Endothelial cell (in vitro differentiated cells): ENCODE measurements around the gene DNAL4. TPM values are rescaled to one million over a fixed set of nuclear protein-coding genes. Genes with fewer than 3 reads are reported as not detected.

ENCODE experiments used
- DNase-seq: peaks from one replicate; pipeline ENCODE4 v3.0.0; 2021; ENCODE audit warnings: low spot score
- H3K27ac Mint-ChIP-seq: one replicate; pipeline ENCODE4 v1.8.0; 2021; ENCODE audit warnings: mixed read lengths, inconsistent platforms; ENCODE audit not compliant: unreplicated experiment
- H3K27me3 Mint-ChIP-seq: one replicate; pipeline ENCODE4 v1.8.0; 2021; ENCODE audit warnings: mild to moderate bottlenecking, moderate library complexity, mixed read lengths, inconsistent platforms; ENCODE audit not compliant: unreplicated experiment
- H3K36me3 Mint-ChIP-seq: one replicate; pipeline ENCODE4 v1.8.0; 2021; ENCODE audit warnings: mild to moderate bottlenecking, low read depth, mixed read lengths, inconsistent platforms; ENCODE audit not compliant: unreplicated experiment
- H3K4me1 Mint-ChIP-seq: one replicate; pipeline ENCODE4 v1.8.0; 2021; ENCODE audit warnings: mild to moderate bottlenecking, mixed read lengths, inconsistent platforms; ENCODE audit not compliant: unreplicated experiment
- H3K4me3 Mint-ChIP-seq: one replicate; pipeline ENCODE4 v1.8.0; 2021; ENCODE audit warnings: mild to moderate bottlenecking, mixed read lengths, inconsistent platforms; ENCODE audit not compliant: unreplicated experiment
- H3K9me3 Mint-ChIP-seq: one replicate; pipeline ENCODE4 v1.8.0; 2021; ENCODE audit warnings: mixed read lengths, inconsistent platforms; ENCODE audit not compliant: unreplicated experiment
- CTCF ChIP-seq: fragments of 200-600 bp; sonication (generic); IDR thresholded peaks from one replicate; pipeline ENCODE4 v1.5.0; 2021; ENCODE audit warnings: antibody characterized with exemption; ENCODE audit not compliant: unreplicated experiment
- total RNA-seq: library from RNA; stranded (reverse); fragmentation: NEBNext Ultra II Directional; extraction: Animal tissue kit (Norgen Biotek cat#: 25700); gene quantifications from one replicate; pipeline ENCODE4 v1.2.1, GENCODE V29; 2021; ENCODE audit not compliant: unreplicated experiment

DNAL4 gene
- total RNA-seq, 1 donor from 2014 or later, result 20.2 TPM

GRCh38 chr22:38739300-38740055, 54.5 kb downstream of the DNAL4 start:
- peaks cover 44% of the 10 kb centered on the region for H3K36me3 Mint-ChIP-seq
- H3K9me3 Mint-ChIP-seq, result no peaks in the 10 kb centered on the region
- peaks cover 9% of the 10 kb centered on the region for H3K27me3 Mint-ChIP-seq
- H3K27ac Mint-ChIP-seq, result no peak overlapping the region
- TF ChIP-seq CTCF, result no peak
- H3K4me3 Mint-ChIP-seq, result peak overlapping the region; percentile 25
- no peak for DNase-seq
- peaks cover 17% of the 10 kb centered on the region for H3K4me1 Mint-ChIP-seq

- TF ChIP-seq CTCF, result no peak
- no peak overlapping the region for H3K27ac Mint-ChIP-seq
- H3K36me3 Mint-ChIP-seq, result peaks cover 43% of the 10 kb centered on the region
Measured at GRCh38 chr22:38738475-38739070, 55.4 kb downstream of the DNAL4 start.

GRCh38 chr22:38737302-38738060, 56.5 kb downstream of the DNAL4 start:
- H3K27ac Mint-ChIP-seq, result peak overlapping the region; percentile 48
- peaks cover 17% of the 10 kb centered on the region for H3K4me1 Mint-ChIP-seq
- no peak for TF ChIP-seq CTCF
- no peak for DNase-seq
- peak overlapping the region; percentile 69 for H3K4me3 Mint-ChIP-seq
- H3K27me3 Mint-ChIP-seq, result peaks cover 9% of the 10 kb centered on the region
- H3K36me3 Mint-ChIP-seq, result peaks cover 40% of the 10 kb centered on the region
- H3K9me3 Mint-ChIP-seq, result no peaks in the 10 kb centered on the region

More at GRCh38 chr22:38738475-38739070, 55.4 kb downstream of the DNAL4 start:
- H3K9me3 Mint-ChIP-seq, result no peaks in the 10 kb centered on the region
- DNase-seq, result no peak
- peaks cover 17% of the 10 kb centered on the region for H3K4me1 Mint-ChIP-seq
- peaks cover 9% of the 10 kb centered on the region for H3K27me3 Mint-ChIP-seq
- no peak overlapping the region for H3K4me3 Mint-ChIP-seq

GRCh38 chr22:38736257-38736570, 57.7 kb downstream of the DNAL4 start:
- Mint-ChIP-seq H3K27me3 (peaks cover 9% of the 10 kb centered on the region), H3K4me3 (no peak overlapping the region), H3K9me3 (no peaks in the 10 kb centered on the region), H3K4me1 (peaks cover 17% of the 10 kb centered on the region), H3K27ac (no peak overlapping the region), H3K36me3 (peaks cover 35% of the 10 kb centered on the region)
- no peak for TF ChIP-seq CTCF
- DNase-seq, result no peak
